ENCODE results near the gene XAGE1A. TPM values are rescaled to one million over a fixed set of nuclear protein-coding genes. Genes with fewer than 3 reads are reported as not detected.

Gene XAGE1A
- total RNA-seq, result not detected

GRCh38 chrX:52495545-52496418, at the start of gene XAGE1A:
TSS of gene XAGE1A (plus strand) at chrX:52495808. CDS start at chrX:52497362, 1,554 bp downstream.

DNA sequence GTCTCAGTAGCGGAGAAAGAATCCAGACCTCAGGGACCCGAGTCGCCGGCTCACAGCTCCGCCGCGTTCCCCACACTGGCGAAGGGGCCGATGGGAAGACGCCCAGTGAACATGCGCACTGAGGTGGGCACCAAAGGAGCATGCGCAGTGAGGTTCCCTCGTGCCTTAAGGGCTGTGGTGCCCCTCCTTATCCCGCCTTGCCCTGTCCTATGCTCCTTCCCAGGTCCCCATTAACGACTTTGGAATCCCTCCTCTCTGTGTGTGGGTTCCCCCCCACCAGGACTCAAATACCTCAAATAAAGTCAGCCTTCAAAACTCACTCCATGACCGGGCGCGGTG, 21.3 kb downstream of the XAGE1A start, which contains the start of gene XAGE1B:
XAGE1B (minus strand) TSS at position 77 of the 339 bp plus-strand sequence. CDS start 1,536 bp downstream, outside the sequence.

Small RNA genes within 50 kb of the gene (small RNA-seq; reads per million reads assigned to genes)
- gene BX510359.8 (ENCODE audit: low replicate concordance), result not detected
- gene RBM22P7 (ENCODE audit: low replicate concordance), result not detected

Other genes starting within 250 kb of the XAGE1A start
- gene XAGE2, start 126.8 kb upstream of the XAGE1A start, total RNA-seq, result not detected
- not detected for gene XAGE1B, start 21.3 kb downstream of the XAGE1A start, total RNA-seq
- not detected for gene SSX7, start 159.1 kb downstream of the XAGE1A start, total RNA-seq
- gene SSX2, start 211.4 kb downstream of the XAGE1A start, total RNA-seq, result not detected